ENCODE data around the gene PDCD1.
"Not testable (repeated sequence)": the region's sequence is repeated elsewhere in the genome, so short reads cannot be mapped to it uniquely, and the experiment has no call there.

PDCD1 gene

DNA sequence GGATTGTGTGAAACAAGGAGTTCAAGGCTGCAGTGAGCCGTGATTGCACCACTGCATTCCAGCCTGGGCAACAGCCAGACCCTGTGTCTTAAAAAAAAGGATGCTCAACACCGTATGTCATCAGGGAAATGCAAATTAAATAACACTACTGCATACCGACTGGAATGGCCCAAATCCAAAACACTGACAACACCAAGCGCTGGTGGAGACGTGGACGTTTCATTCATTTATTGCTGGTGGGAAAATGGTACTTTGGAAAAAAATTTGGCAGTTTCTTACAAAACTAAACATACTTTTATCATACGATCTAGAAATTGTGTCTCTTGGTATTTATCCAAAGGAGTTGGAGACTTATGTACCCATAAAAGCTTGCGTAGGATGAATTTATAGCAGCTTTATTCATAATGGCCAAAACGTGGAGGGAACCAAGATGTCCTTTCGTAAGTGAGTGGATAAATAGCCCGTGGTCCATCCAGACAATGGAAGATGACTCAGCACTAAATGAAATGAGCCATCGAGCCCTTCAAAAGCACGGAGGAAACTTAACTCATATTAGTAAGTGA is 25.5 kb downstream of the PDCD1 start:
- CTCF ChIA-PET = no interaction called here
- TF ChIP-seq GLIS2 (tag by site-specific recombination; IDR thresholded peaks at IDR 0.05) (no peak), ZBTB7A (tag by site-specific recombination; IDR thresholded peaks at IDR 0.05; ENCODE audit: low read depth) (no peak), ZNF169 (tag by site-specific recombination; IDR thresholded peaks at IDR 0.05) (no peak), ZNF302 (tag by site-specific recombination; IDR thresholded peaks at IDR 0.05; ENCODE audit: low read depth) (no peak), ZNF366 (tag by site-specific recombination; conservative IDR thresholded peaks at IDR 0.05) (no peak), BCL11A (tag by site-specific recombination; IDR thresholded peaks at IDR 0.05; ENCODE audit: low read depth) (no peak), ZFP37 (tag by site-specific recombination; IDR thresholded peaks at IDR 0.05) (no peak)
- TF ChIP-seq, protein P1, sequence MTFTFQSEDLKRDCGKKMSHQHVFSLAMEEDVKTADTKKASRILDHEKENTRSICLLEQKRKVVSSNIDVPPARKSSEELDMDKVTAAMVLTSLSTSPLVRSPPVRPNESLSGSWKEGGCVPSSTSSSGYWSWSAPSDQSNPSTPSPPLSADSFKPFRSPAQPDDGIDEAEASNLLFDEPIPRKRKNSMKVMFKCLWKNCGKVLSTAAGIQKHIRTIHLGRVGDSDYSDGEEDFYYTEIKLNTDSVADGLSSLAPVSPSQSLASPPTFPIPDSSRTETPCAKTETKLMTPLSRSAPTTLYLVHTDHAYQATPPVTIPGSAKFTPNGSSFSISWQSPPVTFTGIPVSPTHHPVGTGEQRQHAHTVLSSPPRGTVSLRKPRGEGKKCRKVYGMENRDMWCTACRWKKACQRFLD (tag by site-specific recombination; IDR thresholded peaks at IDR 0.05) = no peak
- TF ChIP-seq, protein P2, sequence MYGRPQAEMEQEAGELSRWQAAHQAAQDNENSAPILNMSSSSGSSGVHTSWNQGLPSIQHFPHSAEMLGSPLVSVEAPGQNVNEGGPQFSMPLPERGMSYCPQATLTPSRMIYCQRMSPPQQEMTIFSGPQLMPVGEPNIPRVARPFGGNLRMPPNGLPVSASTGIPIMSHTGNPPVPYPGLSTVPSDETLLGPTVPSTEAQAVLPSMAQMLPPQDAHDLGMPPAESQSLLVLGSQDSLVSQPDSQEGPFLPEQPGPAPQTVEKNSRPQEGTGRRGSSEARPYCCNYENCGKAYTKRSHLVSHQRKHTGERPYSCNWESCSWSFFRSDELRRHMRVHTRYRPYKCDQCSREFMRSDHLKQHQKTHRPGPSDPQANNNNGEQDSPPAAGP (tag by site-specific recombination; IDR thresholded peaks at IDR 0.05) = no peak
- H3K27ac ChIP-seq (ENCODE audit: extremely low read depth, low read depth, low read length) = no peak overlapping the region
- POLR2A ChIA-PET = no interaction called here
- H3K4me1 ChIP-seq (ENCODE audit: control insufficient read depth, insufficient read depth, low read length) = no peaks in the 10 kb centered on the region
- no peaks in the 10 kb centered on the region for H3K9me3 ChIP-seq (ENCODE audit: control insufficient read depth, insufficient read depth, low read depth, low read length)
- no peaks in the 10 kb centered on the region for H3K36me3 ChIP-seq (ENCODE audit: control insufficient read depth in 2 of 2, insufficient read depth in 1 of 2, low read length in 2 of 2)
- H3K4me3 ChIP-seq (ENCODE audit: low read depth, low read length) = no peak overlapping the region

DNA sequence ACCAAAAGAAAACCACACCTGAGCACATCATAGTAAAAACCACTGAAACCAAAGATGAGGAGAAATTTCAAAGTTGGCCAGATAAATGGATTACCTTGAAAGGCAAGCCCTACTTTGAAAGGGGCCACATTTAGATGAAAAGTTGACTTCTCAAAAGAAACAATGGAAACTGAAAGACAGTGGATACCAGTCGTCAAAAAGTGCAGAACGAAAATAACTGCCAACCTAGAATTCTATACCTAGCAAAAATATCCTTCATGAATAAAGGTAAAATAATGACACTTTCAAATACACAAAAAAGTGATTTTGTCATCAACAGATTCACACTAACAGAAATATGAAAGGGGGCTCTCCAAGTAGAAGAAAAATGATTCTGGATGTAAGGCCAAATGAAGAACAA is 31.3 kb downstream of the PDCD1 start:
- Histone ChIP-seq H3K4me3 (ENCODE audit: low read depth, low read length) (no peak overlapping the region), H3K4me1 (ENCODE audit: control insufficient read depth, insufficient read depth, low read length) (no peaks in the 10 kb centered on the region), H3K27ac (ENCODE audit: extremely low read depth, low read depth, low read length) (no peak overlapping the region), H3K9me3 (ENCODE audit: control insufficient read depth, insufficient read depth, low read depth, low read length) (no peaks in the 10 kb centered on the region), H3K36me3 (ENCODE audit: control insufficient read depth in 2 of 2, insufficient read depth in 1 of 2, low read length in 2 of 2) (no peaks in the 10 kb centered on the region)
- ChIA-PET POLR2A (no interaction called here), CTCF (no interaction called here)
- peak; percentile 88 for TF ChIP-seq SETDB1 (IDR thresholded peaks at IDR 0.05; ENCODE audit: insufficient read length, low read length)
- TF ChIP-seq ZNF416 (tag by site-specific recombination; IDR thresholded peaks at IDR 0.05) = no peak

DNA sequence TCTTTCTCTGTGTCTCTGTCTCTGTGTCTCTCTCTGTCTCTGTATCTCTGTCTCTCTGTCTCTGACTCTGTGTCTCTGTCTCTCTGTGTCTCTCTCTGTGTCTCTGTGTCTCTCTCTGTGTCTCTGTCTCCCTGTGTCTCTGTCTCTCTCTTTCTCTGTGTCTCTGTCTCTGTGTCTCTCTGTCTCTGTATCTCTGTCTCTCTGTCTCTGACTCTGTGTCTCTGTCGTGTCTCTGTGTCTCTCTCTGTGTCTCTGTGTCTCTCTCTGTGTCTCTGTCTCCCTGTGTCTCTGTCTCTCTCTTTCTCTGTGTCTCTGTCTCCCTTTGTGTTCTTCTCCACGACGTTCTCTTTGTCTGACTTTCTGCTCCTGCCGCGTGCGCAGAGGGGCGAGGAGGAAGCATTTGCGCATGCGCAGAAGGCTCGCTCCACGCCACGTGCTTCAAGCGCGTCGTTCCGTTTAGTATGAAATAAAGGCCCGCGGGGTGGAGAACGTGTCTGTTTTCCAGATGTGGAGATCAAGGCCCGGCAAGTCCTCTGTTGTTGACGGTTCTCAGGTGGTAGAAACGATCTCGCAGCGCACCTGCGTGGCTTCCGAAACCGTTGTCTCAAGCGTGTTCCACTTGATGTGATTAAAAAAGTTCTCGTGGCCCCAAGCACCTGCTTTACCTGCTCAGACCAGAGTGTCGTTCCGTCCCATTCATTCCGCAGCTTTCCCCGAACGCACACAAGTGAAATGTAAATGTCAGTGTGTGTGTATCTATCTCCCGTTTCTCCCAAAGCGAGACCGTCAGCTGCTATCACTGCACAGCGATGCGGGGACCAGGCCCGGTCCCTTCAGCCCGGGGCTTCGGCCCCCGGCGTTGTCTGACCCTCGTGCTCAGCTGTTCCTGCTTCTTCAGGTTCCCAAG is 34.9 kb downstream of the PDCD1 start:
- CTCF ChIA-PET; POLR2A ChIA-PET; H3K4me3 ChIP-seq (ENCODE audit: low read depth, low read length); H3K27ac ChIP-seq (ENCODE audit: extremely low read depth, low read depth, low read length); H3K9me3 ChIP-seq (ENCODE audit: control insufficient read depth, insufficient read depth, low read depth, low read length); H3K36me3 ChIP-seq (ENCODE audit: control insufficient read depth in 2 of 2, insufficient read depth in 1 of 2, low read length in 2 of 2); H3K4me1 ChIP-seq (ENCODE audit: control insufficient read depth, insufficient read depth, low read length): not testable (repeated sequence)

GRCh38 chr2:241822264-241822623 is 36.5 kb downstream of the PDCD1 start:
- no peaks in the 10 kb centered on the region for H3K4me1 ChIP-seq (ENCODE audit: control insufficient read depth, insufficient read depth, low read length)
- H3K36me3 ChIP-seq (ENCODE audit: control insufficient read depth in 2 of 2, insufficient read depth in 1 of 2, low read length in 2 of 2) = no peaks in the 10 kb centered on the region
- CTCF ChIA-PET = no interaction called here
- no peak overlapping the region for H3K27ac ChIP-seq (ENCODE audit: extremely low read depth, low read depth, low read length)
- H3K4me3 ChIP-seq (ENCODE audit: low read depth, low read length) = no peak overlapping the region
- no peaks in the 10 kb centered on the region for H3K9me3 ChIP-seq (ENCODE audit: control insufficient read depth, insufficient read depth, low read depth, low read length)
- POLR2A ChIA-PET = no interaction called here
- no peak for TF ChIP-seq ZBTB1 (tag by site-specific recombination; IDR thresholded peaks at IDR 0.05)
- no peak for TF ChIP-seq ZNF560 (tag by site-specific recombination; IDR thresholded peaks at IDR 0.05; ENCODE audit: borderline replicate concordance)
- TF ChIP-seq REPIN1 (tag by site-specific recombination; IDR thresholded peaks at IDR 0.05; ENCODE audit: low read depth) = no peak
- TF ChIP-seq, protein P3, sequence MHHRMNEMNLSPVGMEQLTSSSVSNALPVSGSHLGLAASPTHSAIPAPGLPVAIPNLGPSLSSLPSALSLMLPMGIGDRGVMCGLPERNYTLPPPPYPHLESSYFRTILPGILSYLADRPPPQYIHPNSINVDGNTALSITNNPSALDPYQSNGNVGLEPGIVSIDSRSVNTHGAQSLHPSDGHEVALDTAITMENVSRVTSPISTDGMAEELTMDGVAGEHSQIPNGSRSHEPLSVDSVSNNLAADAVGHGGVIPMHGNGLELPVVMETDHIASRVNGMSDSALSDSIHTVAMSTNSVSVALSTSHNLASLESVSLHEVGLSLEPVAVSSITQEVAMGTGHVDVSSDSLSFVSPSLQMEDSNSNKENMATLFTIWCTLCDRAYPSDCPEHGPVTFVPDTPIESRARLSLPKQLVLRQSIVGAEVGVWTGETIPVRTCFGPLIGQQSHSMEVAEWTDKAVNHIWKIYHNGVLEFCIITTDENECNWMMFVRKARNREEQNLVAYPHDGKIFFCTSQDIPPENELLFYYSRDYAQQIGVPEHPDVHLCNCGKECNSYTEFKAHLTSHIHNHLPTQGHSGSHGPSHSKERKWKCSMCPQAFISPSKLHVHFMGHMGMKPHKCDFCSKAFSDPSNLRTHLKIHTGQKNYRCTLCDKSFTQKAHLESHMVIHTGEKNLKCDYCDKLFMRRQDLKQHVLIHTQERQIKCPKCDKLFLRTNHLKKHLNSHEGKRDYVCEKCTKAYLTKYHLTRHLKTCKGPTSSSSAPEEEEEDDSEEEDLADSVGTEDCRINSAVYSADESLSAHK (tag by site-specific recombination; IDR thresholded peaks at IDR 0.05) = no peak
- TF ChIP-seq GFI1B (tag by site-specific recombination; IDR thresholded peaks at IDR 0.05) = no peak
- TF ChIP-seq GLIS1 (tag by site-specific recombination; IDR thresholded peaks at IDR 0.05) = no peak
- TF ChIP-seq ZNF664 (tag by site-specific recombination; IDR thresholded peaks at IDR 0.05) = no peak
- no peak for TF ChIP-seq ZNF132 (tag by site-specific recombination; IDR thresholded peaks at IDR 0.05; ENCODE audit: borderline replicate concordance)
- no peak for TF ChIP-seq ZSCAN16 (tag by site-specific recombination; IDR thresholded peaks at IDR 0.05)
- TF ChIP-seq ZNF23 (tag by site-specific recombination; IDR thresholded peaks at IDR 0.05; ENCODE audit: borderline replicate concordance) = no peak
- no peak for TF ChIP-seq OSR2 (tag by site-specific recombination; IDR thresholded peaks at IDR 0.05)
- no peak for TF ChIP-seq ZNF658 (tag by site-specific recombination; IDR thresholded peaks at IDR 0.05)
- TF ChIP-seq TCF7L2 (IDR thresholded peaks at IDR 0.05; ENCODE audit: borderline replicate concordance, low read depth, low read length) = no peak
- TF ChIP-seq ZNF843 (tag by site-specific recombination; IDR thresholded peaks at IDR 0.05) = no peak

Measured in HEK293 (cell line).